Measurements from ENCODE around the gene AKAP13. TPM values are rescaled to one million over a fixed set of nuclear protein-coding genes. Genes with fewer than 3 reads are reported as not detected.

The AKAP13 gene
- total and polyA plus RNA-seq, 2 of the 13 experiments (the other 11 are each of a cell fraction or from before 2014, with no cell fraction given), result 6.7 to 27.1 TPM

GRCh38 chr15:85752491-85752961 is 372.1 kb downstream of the AKAP13 start:
- intact Hi-C loops (cut with micrococcal nuclease; ENCODE audit: unreplicated experiment), result no loop called here
- H3K4me2 ChIP-seq (ENCODE audit: low read depth, low read length), result no peak overlapping the region
- in situ Hi-C loops (cut with HindIII; ENCODE audit: extremely low pct_ligation_motif_present, low pct_unique_long_range_greater_than_20kb), result no loop called here
- 0 out of 5 replicates have a peak, but pooled peaks cover 0 to 5% of the 10 kb centered on the region in 2 experiments for H3K36me3 ChIP-seq (replicated peaks in 1 of 2; ENCODE audit: control insufficient read depth in 1 of 2, insufficient read depth in 2 of 2, low read length in 2 of 2)
- ATAC-seq (no peak), FAIRE-seq (no peak), DNase-seq (ENCODE audit: low spot score) (no peak)
- no peak overlapping the region for H2AFZ ChIP-seq (ENCODE audit: low read length)
- H4K20me1 ChIP-seq (ENCODE audit: insufficient read depth, low read length), result no peaks in the 10 kb centered on the region
- H3K27me3 ChIP-seq (ENCODE audit: control insufficient read depth in 1 of 2, insufficient read depth in 2 of 2, low read length in 2 of 2), result no peaks in the 10 kb centered on the region
- H3K9me3 ChIP-seq (ENCODE audit: low read length), result no peaks in the 10 kb centered on the region
- no peak overlapping the region for H3K27ac ChIP-seq (ENCODE audit: extremely low read length, insufficient read depth, low read length)
- H3K79me2 ChIP-seq (ENCODE audit: insufficient read depth, low read length), result no peaks in the 10 kb centered on the region
- no peak overlapping the region for H3K4me3 ChIP-seq (replicated peaks in 1 of 3; ENCODE audit: insufficient read depth in 1 of 3, low read depth in 2 of 3, low read length in 3 of 3)
- H3K4me1 ChIP-seq (ENCODE audit: insufficient read depth, low read length), result no peaks in the 10 kb centered on the region
- no TSS peak for BruUV-seq (replicated peaks)
- H3K9ac ChIP-seq (ENCODE audit: insufficient read depth, low read depth, low read length), result no peak overlapping the region
- 100% methylated on average over 7 of the region's 8 CpGs for WGBS (ENCODE audit: low lambda C conversion rate)
- TF ChIP-seq, protein P1, sequence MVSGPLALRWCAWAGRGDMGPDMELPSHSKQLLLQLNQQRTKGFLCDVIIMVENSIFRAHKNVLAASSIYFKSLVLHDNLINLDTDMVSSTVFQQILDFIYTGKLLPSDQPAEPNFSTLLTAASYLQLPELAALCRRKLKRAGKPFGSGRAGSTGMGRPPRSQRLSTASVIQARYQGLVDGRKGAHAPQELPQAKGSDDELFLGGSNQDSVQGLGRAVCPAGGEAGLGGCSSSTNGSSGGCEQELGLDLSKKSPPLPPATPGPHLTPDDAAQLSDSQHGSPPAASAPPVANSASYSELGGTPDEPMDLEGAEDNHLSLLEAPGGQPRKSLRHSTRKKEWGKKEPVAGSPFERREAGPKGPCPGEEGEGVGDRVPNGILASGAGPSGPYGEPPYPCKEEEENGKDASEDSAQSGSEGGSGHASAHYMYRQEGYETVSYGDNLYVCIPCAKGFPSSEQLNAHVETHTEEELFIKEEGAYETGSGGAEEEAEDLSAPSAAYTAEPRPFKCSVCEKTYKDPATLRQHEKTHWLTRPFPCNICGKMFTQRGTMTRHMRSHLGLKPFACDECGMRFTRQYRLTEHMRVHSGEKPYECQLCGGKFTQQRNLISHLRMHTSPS (CRISPR knock-in tag; IDR thresholded peaks at IDR 0.05; ENCODE audit: low read depth), result no peak
- TF ChIP-seq TAF15 (IDR thresholded peaks at IDR 0.05; ENCODE audit: low read depth, low read length, poor library complexity, severe bottlenecking) (no peak), FOXJ3 (CRISPR knock-in tag; IDR thresholded peaks at IDR 0.05; ENCODE audit: borderline replicate concordance) (no peak), ZNF512B (CRISPR knock-in tag; IDR thresholded peaks at IDR 0.05; ENCODE audit: borderline replicate concordance) (no peak), HINFP (CRISPR knock-in tag; IDR thresholded peaks at IDR 0.05; ENCODE audit: low read depth) (no peak)
- ChIA-PET CTCF (ENCODE audit: low intra/inter-chr PET ratio, low total read pairs) (no interaction called here), POLR2A (no interaction called here)
